SKM-1 (cell line): ENCODE results near the gene GEMIN4.
A peak's percentile ranks its signal among the peaks of the same experiment; 100 is the strongest.

Experiments used
- DNase-seq: peaks from one replicate; lab custom pipeline; 2025; ENCODE audit not compliant: unreplicated experiment; lab: John Stamatoyannopoulos, UW

The GEMIN4 gene

GRCh38 chr17:744937-745336 lies 7.1 kb downstream of the GEMIN4 start:
- no peak for DNase-seq

DNA sequence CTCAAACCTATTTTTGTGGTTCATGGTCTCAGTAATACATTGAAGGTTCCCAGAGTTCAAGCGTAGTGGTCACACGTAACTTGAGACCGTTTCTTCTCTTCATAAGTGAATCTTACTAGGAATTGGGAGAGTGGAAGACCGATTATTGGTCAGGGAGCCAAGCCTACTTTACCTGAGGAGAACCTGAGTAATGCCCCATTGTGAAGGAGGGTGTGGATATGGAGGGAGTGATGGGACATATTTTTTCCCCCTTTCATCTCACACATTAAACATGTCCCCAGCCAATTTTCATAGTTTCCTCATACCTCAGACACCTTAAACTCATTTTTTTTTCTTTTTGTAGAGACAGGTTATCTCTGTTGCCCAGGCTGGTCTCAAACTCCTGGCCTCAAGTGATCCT lies 8.9 kb downstream of the GEMIN4 start:
- DNase-seq = no peak

DNA sequence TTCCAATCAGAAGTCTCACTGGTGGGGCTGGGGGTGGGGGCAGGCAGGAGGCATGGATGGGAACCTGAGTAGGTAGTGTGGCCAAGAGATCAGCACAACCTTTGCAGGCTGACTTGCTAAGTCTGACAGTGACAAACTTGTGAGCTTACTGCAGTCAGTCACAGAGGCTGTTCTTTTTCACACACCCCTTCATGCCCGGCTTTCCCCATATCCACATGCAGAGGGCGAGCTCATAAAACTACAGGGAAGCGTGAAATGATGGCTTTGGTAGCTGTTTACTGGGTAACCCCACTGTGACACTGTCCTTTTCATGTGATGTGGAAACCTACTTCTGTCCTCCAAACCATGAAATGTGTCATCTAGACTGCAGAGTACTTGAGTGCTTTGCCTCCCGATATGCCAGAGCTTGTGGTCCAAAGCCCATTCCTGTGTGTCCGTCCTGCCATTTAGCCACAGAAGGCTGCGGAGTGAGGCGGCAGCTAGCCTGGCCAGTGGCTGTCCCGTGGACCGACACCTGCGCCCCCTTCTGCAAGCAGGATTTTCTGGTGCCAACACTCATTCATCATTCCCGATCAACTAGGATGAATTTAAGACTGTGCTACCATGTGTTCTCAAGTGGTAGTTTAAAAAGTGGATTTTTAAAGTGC lies 9.8 kb downstream of the GEMIN4 start:
- no peak for DNase-seq

DNA sequence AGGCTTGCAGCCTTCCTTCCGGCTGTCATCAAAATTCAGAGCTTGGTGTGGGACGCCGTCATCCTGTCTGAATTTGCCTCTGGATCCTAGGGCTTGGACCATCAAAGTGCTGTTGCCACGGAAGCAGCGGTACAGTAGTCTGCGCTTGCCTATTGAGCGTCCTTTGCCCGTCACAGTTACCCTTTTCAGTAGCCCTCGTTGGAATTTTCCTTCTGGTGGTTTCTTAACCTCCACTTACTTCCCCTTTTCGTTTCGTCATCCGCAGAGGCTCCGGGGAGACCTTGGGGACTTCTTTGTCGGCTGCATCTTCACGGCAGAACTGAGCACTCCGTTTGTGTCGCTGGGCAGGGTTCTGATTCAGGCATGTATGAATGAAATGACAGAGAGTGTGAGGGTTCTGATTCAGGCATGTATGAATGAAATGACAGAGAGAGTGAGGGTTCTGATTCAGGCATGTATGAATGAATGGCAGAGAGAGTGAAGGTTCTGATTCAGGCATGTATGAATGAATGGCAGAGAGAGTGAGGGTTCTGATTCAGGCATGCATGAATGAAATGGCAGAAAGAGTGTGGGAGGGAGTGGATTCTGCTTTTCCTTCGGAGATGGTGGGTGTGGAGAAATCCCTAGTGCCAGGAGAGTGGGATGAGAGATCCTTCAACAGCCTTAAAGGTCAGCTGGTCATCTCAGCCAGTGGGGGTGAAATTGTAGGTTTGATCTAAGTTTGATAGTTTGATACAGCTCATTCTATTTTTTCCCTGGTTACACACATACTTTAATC lies 11.6 kb downstream of the GEMIN4 start:
- peak; percentile 52 for DNase-seq

- no peak for DNase-seq
Observed at GRCh38 chr17:737561-738113, 14.4 kb downstream of the GEMIN4 start.

GRCh38 chr17:733743-734142 lies 18.3 kb downstream of the GEMIN4 start:
- DNase-seq = no peak

DNA sequence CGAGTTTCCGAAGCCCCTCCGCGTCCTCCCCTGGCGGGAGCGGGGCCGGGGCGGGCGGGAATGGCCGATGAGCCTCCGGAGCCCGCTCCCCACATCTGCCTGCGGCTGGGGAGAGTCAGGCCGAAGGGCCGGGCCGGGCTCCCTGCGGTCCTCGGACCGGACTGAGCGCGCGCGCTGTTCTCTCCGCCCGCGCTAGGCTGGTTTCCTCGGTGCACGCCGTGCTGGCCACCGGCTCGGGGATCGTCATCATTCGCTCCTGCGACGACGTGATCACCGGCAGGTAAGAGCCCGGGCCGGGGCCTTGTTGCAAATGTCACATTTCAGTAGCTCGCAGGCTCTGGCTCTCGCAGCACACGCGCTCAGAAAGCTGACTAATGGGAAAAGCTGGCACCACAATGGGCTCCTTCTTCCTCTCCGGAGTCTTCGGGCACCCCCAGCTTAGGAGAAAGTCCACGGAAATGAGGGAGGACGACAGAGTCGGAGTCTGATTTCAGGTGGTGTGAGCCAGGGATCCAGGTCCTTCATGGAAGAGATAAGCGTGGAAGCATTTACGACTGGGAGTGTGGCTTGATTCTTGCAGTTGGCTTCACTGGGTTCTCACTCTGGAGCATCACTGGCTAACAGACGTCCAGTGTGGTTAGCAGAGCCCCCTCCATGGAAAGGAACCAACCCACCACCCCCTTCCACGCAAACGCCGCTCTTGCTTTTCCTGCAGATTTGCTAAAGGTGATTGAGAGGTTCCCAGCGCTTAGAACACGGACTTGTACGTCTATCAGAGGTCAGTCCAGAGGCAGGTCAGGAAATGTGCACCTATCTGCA lies 19.0 kb downstream of the GEMIN4 start:
- DNase-seq = no peak

- no peak for DNase-seq
Observed at GRCh38 chr17:732067-732901, 19.8 kb downstream of the GEMIN4 start, which contains the start of gene TLCD3A. TLCD3A (plus strand) TSS chr17:732596; CDS start chr17:732648, 52 bp downstream.

GRCh38 chr17:731644-732066 lies 20.4 kb downstream of the GEMIN4 start:
- DNase-seq = no peak

GRCh38 chr17:728911-729310 lies 23.2 kb downstream of the GEMIN4 start:
- no peak for DNase-seq

DNA sequence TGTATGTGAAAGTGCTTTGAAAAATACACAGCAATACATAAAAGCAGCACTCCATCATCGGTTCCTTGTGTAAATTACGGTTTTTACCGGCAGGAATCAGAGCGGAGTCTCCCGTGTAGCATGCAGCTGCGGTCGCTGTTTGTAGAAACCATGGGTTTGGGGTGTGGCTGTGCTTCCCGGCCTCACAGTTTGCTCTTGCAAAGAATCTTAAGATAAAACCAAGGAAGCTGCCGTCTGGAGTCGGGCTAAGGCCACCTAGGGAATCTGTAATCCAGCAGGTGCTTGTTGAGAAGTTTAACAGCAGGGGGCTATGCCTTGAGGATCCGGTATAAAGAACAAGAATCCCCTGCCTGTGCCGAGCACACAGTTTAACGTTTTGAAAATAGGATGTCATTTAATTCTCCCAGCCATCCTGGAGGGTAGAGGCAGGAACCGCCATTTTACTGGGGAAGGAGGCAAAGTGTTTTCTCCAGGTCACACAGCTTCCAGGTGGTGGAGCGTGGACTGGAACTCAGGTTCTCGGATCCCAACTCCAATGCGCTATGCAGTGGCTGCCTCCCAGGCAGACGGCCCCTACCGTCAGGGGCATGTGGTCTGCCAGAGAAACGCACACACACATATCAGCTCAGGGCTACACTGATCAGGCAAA lies 25.7 kb downstream of the GEMIN4 start:
- no peak for DNase-seq

GRCh38 chr17:725746-726145 lies 26.3 kb downstream of the GEMIN4 start:
- DNase-seq = no peak

- DNase-seq = no peak
Observed at GRCh38 chr17:725084-725483, 27.0 kb downstream of the GEMIN4 start.

GRCh38 chr17:721540-721937 lies 30.5 kb downstream of the GEMIN4 start:
- no peak for DNase-seq

- no peak for DNase-seq
Observed at GRCh38 chr17:720706-721539, 31.1 kb downstream of the GEMIN4 start.

DNA sequence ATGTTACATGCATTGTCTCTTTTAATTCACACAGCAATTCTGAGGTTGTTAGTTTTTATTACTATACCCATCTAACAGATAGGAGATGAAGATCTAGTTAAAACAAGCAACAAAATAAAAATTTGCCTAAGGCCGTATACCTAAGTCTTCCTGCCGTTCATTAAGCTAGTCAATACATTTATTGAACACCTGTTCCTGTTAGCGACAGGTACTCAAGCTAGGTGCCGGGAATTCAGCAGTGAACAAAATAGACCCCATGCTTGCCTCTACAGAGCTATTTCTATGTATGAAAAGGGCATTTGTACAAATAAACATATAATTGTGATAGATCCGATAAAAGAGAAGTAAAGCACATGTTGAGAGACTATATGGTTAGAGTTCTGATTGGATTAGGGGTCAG lies 34.0 kb downstream of the GEMIN4 start:
- no peak for DNase-seq

- DNase-seq = no peak
Observed at GRCh38 chr17:708132-708531, 43.9 kb downstream of the GEMIN4 start.

GRCh38 chr17:705863-706262 lies 46.2 kb downstream of the GEMIN4 start:
- no peak for DNase-seq

DNA sequence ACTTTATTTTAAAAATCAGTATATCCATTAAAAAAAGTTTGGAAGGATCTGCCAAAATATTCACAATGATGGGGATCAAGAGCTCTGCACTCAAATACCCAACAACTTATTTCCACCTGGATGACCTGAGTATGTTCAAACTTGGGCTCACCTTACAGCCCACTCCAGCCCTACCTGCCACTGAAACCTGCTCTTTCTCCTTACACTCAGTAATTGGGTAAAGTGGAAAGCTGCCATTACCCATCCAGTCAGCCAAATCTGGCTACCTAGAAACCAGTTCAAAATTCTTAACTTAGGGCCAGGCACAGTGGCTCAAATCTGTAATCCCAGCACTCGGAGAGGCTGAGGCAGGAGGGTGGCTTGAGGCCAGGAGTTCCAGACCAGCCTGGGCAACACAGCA lies 47.1 kb downstream of the GEMIN4 start:
- no peak for DNase-seq
